ENCODE measurements around the gene GSC.

DNA sequence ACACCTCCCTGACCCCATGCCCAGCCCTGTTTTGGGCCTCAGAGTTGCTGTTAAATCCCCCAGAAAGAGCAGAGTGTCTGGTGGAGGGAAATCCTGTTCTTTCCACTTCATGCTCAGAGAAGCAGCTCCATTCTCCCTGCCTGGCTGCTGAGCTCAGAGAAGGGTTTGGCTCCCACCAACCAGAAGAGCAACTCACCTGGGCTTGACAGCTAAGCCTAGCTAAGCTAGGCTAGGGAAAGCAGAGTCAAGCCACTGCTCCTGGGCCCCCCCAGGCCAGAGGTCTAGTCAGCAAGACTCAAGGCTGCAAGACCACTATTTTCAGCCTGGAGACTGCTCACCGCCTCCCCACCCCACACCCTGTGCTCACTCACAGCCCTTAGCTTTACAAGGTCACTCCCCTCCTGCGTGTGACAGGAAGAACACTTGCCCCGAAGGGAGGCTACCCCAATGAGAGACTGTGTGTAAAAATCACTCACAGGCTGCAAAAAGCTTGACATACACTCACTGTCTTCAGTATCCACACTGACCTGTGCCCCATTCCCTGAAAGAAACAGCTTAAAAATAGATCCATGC is 13.5 kb downstream of the GSC start:
- TF ChIP-seq ASH2L (IDR thresholded peaks at IDR 0.05; ENCODE audit: borderline replicate concordance, low read depth) (no peak), GABPA (IDR thresholded peaks at IDR 0.05; ENCODE audit: low read depth) (no peak), SRF (IDR thresholded peaks at IDR 0.05; ENCODE audit: low read depth in 2 of 2, low read length in 2 of 2) (no peak), POLR2AphosphoS2 (IDR thresholded peaks at IDR 0.05; ENCODE audit: low read depth, low read length) (no peak), CREB1 (IDR thresholded peaks at IDR 0.05; ENCODE audit: low read depth) (no peak), POLR2A (IDR thresholded peaks at IDR 0.05; ENCODE audit: low read depth, low read length) (no peak), EZH2 (IDR thresholded peaks at IDR 0.05; ENCODE audit: borderline replicate concordance, control insufficient read depth, low read depth, low read length) (no peak), TARDBP (IDR thresholded peaks at IDR 0.05; ENCODE audit: borderline replicate concordance) (no peak), RB1 (IDR thresholded peaks at IDR 0.05; ENCODE audit: borderline replicate concordance) (no peak)
- TF ChIP-seq, protein P1, sequence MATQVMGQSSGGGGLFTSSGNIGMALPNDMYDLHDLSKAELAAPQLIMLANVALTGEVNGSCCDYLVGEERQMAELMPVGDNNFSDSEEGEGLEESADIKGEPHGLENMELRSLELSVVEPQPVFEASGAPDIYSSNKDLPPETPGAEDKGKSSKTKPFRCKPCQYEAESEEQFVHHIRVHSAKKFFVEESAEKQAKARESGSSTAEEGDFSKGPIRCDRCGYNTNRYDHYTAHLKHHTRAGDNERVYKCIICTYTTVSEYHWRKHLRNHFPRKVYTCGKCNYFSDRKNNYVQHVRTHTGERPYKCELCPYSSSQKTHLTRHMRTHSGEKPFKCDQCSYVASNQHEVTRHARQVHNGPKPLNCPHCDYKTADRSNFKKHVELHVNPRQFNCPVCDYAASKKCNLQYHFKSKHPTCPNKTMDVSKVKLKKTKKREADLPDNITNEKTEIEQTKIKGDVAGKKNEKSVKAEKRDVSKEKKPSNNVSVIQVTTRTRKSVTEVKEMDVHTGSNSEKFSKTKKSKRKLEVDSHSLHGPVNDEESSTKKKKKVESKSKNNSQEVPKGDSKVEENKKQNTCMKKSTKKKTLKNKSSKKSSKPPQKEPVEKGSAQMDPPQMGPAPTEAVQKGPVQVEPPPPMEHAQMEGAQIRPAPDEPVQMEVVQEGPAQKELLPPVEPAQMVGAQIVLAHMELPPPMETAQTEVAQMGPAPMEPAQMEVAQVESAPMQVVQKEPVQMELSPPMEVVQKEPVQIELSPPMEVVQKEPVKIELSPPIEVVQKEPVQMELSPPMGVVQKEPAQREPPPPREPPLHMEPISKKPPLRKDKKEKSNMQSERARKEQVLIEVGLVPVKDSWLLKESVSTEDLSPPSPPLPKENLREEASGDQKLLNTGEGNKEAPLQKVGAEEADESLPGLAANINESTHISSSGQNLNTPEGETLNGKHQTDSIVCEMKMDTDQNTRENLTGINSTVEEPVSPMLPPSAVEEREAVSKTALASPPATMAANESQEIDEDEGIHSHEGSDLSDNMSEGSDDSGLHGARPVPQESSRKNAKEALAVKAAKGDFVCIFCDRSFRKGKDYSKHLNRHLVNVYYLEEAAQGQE (IDR thresholded peaks at IDR 0.05; ENCODE audit: low read depth, low read length), result no peak
- TF ChIP-seq, protein P2, sequence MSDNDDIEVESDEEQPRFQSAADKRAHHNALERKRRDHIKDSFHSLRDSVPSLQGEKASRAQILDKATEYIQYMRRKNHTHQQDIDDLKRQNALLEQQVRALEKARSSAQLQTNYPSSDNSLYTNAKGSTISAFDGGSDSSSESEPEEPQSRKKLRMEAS (IDR thresholded peaks at IDR 0.05; ENCODE audit: low read depth, low read length), result no peak
